SK-N-SH (cell line): ENCODE measurements around the gene NUDT19.

Experiments used
- CHD2 ChIP-seq: fragments of 150-350 bp; IDR thresholded peaks from 2 replicates; pipeline ENCODE4 v1.6.1; 2018; ENCODE audit warnings: low read length; ENCODE audit not compliant: partially characterized antibody
- EZH2phosphoT487 ChIP-seq: fragments of 200-600 bp; sonication (generic); IDR thresholded peaks from 2 replicates; pipeline ENCODE4 v1.6.1; 2017; ENCODE audit warnings: low read depth, mixed run types, mild to moderate bottlenecking, antibody characterized with exemption, moderate library complexity, borderline replicate concordance
- GABPA ChIP-seq: IDR thresholded peaks from 2 replicates; pipeline ENCODE4 v1.4.0; 2012; ENCODE audit warnings: low read depth, mild to moderate bottlenecking
- RAD21 ChIP-seq: IDR thresholded peaks from 2 replicates; pipeline ENCODE4 v1.6.1; 2012; ENCODE audit warnings: mild to moderate bottlenecking, low read length
- SIN3A ChIP-seq: IDR thresholded peaks from 2 replicates; pipeline ENCODE4 v1.6.1; 2012; ENCODE audit warnings: low read depth, mild to moderate bottlenecking, low read length, moderate library complexity, borderline replicate concordance
- TF ChIP-seq, protein P1 (sequence below): fragments of 200-600 bp; sonication (generic); IDR thresholded peaks from 2 replicates; pipeline ENCODE4 v1.6.1; 2017; ENCODE audit warnings: antibody characterized with exemption, mild to moderate bottlenecking, moderate library complexity
- TF ChIP-seq, protein P2 (sequence below): IDR thresholded peaks from 2 replicates; pipeline ENCODE4 v1.6.1; 2012; ENCODE audit warnings: mild to moderate bottlenecking, low read depth, low read length, moderate library complexity
- TF ChIP-seq, protein P3 (sequence below): IDR thresholded peaks from 2 replicates; pipeline ENCODE4 v1.4.0; 2012; ENCODE audit warnings: low read depth, borderline replicate concordance
- TF ChIP-seq, protein P4 (sequence below): IDR thresholded peaks from 2 replicates; pipeline ENCODE4 v1.4.0; 2012; ENCODE audit warnings: low read depth

- TF ChIP-seq EZH2phosphoT487: no peak
- no peak for TF ChIP-seq GABPA
- TF ChIP-seq, protein P1, sequence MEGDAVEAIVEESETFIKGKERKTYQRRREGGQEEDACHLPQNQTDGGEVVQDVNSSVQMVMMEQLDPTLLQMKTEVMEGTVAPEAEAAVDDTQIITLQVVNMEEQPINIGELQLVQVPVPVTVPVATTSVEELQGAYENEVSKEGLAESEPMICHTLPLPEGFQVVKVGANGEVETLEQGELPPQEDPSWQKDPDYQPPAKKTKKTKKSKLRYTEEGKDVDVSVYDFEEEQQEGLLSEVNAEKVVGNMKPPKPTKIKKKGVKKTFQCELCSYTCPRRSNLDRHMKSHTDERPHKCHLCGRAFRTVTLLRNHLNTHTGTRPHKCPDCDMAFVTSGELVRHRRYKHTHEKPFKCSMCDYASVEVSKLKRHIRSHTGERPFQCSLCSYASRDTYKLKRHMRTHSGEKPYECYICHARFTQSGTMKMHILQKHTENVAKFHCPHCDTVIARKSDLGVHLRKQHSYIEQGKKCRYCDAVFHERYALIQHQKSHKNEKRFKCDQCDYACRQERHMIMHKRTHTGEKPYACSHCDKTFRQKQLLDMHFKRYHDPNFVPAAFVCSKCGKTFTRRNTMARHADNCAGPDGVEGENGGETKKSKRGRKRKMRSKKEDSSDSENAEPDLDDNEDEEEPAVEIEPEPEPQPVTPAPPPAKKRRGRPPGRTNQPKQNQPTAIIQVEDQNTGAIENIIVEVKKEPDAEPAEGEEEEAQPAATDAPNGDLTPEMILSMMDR: no peak
- TF ChIP-seq, protein P2, sequence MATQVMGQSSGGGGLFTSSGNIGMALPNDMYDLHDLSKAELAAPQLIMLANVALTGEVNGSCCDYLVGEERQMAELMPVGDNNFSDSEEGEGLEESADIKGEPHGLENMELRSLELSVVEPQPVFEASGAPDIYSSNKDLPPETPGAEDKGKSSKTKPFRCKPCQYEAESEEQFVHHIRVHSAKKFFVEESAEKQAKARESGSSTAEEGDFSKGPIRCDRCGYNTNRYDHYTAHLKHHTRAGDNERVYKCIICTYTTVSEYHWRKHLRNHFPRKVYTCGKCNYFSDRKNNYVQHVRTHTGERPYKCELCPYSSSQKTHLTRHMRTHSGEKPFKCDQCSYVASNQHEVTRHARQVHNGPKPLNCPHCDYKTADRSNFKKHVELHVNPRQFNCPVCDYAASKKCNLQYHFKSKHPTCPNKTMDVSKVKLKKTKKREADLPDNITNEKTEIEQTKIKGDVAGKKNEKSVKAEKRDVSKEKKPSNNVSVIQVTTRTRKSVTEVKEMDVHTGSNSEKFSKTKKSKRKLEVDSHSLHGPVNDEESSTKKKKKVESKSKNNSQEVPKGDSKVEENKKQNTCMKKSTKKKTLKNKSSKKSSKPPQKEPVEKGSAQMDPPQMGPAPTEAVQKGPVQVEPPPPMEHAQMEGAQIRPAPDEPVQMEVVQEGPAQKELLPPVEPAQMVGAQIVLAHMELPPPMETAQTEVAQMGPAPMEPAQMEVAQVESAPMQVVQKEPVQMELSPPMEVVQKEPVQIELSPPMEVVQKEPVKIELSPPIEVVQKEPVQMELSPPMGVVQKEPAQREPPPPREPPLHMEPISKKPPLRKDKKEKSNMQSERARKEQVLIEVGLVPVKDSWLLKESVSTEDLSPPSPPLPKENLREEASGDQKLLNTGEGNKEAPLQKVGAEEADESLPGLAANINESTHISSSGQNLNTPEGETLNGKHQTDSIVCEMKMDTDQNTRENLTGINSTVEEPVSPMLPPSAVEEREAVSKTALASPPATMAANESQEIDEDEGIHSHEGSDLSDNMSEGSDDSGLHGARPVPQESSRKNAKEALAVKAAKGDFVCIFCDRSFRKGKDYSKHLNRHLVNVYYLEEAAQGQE: no peak
- peak; percentile 71 for TF ChIP-seq CHD2
- TF ChIP-seq, protein P3, sequence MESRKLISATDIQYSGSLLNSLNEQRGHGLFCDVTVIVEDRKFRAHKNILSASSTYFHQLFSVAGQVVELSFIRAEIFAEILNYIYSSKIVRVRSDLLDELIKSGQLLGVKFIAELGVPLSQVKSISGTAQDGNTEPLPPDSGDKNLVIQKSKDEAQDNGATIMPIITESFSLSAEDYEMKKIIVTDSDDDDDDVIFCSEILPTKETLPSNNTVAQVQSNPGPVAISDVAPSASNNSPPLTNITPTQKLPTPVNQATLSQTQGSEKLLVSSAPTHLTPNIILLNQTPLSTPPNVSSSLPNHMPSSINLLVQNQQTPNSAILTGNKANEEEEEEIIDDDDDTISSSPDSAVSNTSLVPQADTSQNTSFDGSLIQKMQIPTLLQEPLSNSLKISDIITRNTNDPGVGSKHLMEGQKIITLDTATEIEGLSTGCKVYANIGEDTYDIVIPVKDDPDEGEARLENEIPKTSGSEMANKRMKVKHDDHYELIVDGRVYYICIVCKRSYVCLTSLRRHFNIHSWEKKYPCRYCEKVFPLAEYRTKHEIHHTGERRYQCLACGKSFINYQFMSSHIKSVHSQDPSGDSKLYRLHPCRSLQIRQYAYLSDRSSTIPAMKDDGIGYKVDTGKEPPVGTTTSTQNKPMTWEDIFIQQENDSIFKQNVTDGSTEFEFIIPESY: no peak
- no peak for TF ChIP-seq RAD21
- TF ChIP-seq SIN3A: peak; percentile 38; the same call in 1 of the 2 replicates
- TF ChIP-seq, protein P4, sequence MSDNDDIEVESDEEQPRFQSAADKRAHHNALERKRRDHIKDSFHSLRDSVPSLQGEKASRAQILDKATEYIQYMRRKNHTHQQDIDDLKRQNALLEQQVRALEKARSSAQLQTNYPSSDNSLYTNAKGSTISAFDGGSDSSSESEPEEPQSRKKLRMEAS: peak; percentile 61; the same call in 1 of the 2 replicates
Observed at GRCh38 chr19:32674931-32675719, 16.5 kb upstream of the NUDT19 start, which contains the start of gene ANKRD27.
